DND-41 (cell line): Measurements from ENCODE around the gene PRRX2.
"Not testable (repeated sequence)": the region's sequence is repeated elsewhere in the genome, so short reads cannot be mapped to it uniquely, and the experiment has no call there.

Source experiments
- ATAC-seq: fragments of 200-7000 bp; cut with Tn5 transposase; 3 replicates; pipeline ENCODE4 v1.9.1; 2021; ENCODE audit warnings: low read depth; ENCODE audit not compliant: insufficient read depth
- DNase-seq: peaks from one replicate; pipeline ENCODE4 v3.0.0-alpha.2; 2020
- H2AFZ ChIP-seq: 2 replicates; pipeline ENCODE4 v1.6.0; 2012; ENCODE audit warnings: low read depth, low read length
- H3K27ac ChIP-seq: 2 replicates; pipeline ENCODE4 v1.5.1; 2012; ENCODE audit warnings: low read length, inconsistent platforms
- H3K27me3 ChIP-seq: fragments of 200-600 bp; sonication (generic); 2 replicates; pipeline ENCODE4 v1.6.0; 2012; ENCODE audit warnings: low read length, mild to moderate bottlenecking, inconsistent platforms; ENCODE audit not compliant: insufficient read depth, poor library complexity
- H3K36me3 ChIP-seq: 2 replicates; pipeline ENCODE4 v1.5.1; 2012; ENCODE audit warnings: low read length, inconsistent platforms; ENCODE audit not compliant: insufficient read depth
- H3K4me1 ChIP-seq: 2 replicates; pipeline ENCODE4 v1.5.1; 2012; ENCODE audit warnings: mild to moderate bottlenecking, low read length; ENCODE audit not compliant: insufficient read depth
- H3K4me2 ChIP-seq: 2 replicates; pipeline ENCODE4 v1.6.0; 2012; ENCODE audit warnings: mild to moderate bottlenecking, moderate library complexity, low read length, inconsistent platforms; ENCODE audit not compliant: insufficient read depth
- H3K4me3 ChIP-seq, 2 experiments: fragments of 200-600 bp in 1 of 2; shearing (Covaris generic) in 1 of 2; 2 replicates each; pipeline ENCODE4 v1.5.1; 2012 to 2016; ENCODE audit warnings: inconsistent platforms in 2 of 2, low read length in 2 of 2, mild to moderate bottlenecking in 2 of 2, low read depth in 1 of 2, moderate library complexity in 1 of 2
- H3K79me2 ChIP-seq: 2 replicates; pipeline ENCODE4 v1.6.0; 2012; ENCODE audit warnings: low read length, inconsistent platforms; ENCODE audit not compliant: insufficient read depth
- H3K9ac ChIP-seq: 2 replicates; pipeline ENCODE4 v1.6.0; 2012; ENCODE audit warnings: low read depth, mild to moderate bottlenecking, inconsistent platforms, low read length, moderate library complexity
- H3K9me3 ChIP-seq: 2 replicates; pipeline ENCODE4 v1.5.1; 2012; ENCODE audit warnings: low read length, moderate library complexity, mild to moderate bottlenecking, inconsistent platforms; ENCODE audit not compliant: insufficient read depth, severe bottlenecking
- H4K20me1 ChIP-seq: 2 replicates; pipeline ENCODE4 v1.6.0; 2012; ENCODE audit warnings: low read length; ENCODE audit not compliant: insufficient read depth
- CTCF ChIP-seq: IDR thresholded peaks from 2 replicates; pipeline ENCODE4 v1.5.1; 2012; ENCODE audit warnings: borderline replicate concordance, low read length, moderate library complexity, mild to moderate bottlenecking; ENCODE audit not compliant: poor library complexity, severe bottlenecking; ENCODE audit errors: extremely low read depth
- EZH2 ChIP-seq: IDR thresholded peaks from 3 replicates; pipeline ENCODE4 v1.6.1; 2012; ENCODE audit warnings: borderline replicate concordance, low read depth, mild to moderate bottlenecking, moderate library complexity, low read length, inconsistent platforms; ENCODE audit not compliant: severe bottlenecking

Gene PRRX2

GRCh38 chr9:129655154-129655553 lies 10.3 kb upstream of the PRRX2 start:
- no peaks in the 10 kb centered on the region for H4K20me1 ChIP-seq
- H3K27ac ChIP-seq, result no peak overlapping the region
- H3K4me3 ChIP-seq, result no peak overlapping the region
- no peaks in the 10 kb centered on the region for H3K9me3 ChIP-seq
- H3K9ac ChIP-seq, result no peak overlapping the region
- H3K79me2 ChIP-seq, result no peaks in the 10 kb centered on the region
- TF ChIP-seq EZH2 (no peak), CTCF (no peak)
- ATAC-seq, result no peak
- H3K36me3 ChIP-seq, result no peaks in the 10 kb centered on the region
- no peak for DNase-seq
- no peak overlapping the region for H2AFZ ChIP-seq
- H3K27me3 ChIP-seq, result no peaks in the 10 kb centered on the region
- H3K4me1 ChIP-seq, result no peaks in the 10 kb centered on the region
- H3K4me2 ChIP-seq, result no peak overlapping the region

GRCh38 chr9:129655696-129656095 lies 9.8 kb upstream of the PRRX2 start:
- DNase-seq, result no peak
- TF ChIP-seq CTCF (no peak), EZH2 (no peak)
- no peaks in the 10 kb centered on the region for H3K36me3 ChIP-seq
- H3K4me2 ChIP-seq, result no peak overlapping the region
- no peak for ATAC-seq
- no peak overlapping the region for H3K27ac ChIP-seq
- no peak overlapping the region for H2AFZ ChIP-seq
- H3K9ac ChIP-seq, result no peak overlapping the region
- H3K79me2 ChIP-seq, result no peaks in the 10 kb centered on the region
- H3K27me3 ChIP-seq, result no peaks in the 10 kb centered on the region
- H3K4me1 ChIP-seq, result no peaks in the 10 kb centered on the region
- no peaks in the 10 kb centered on the region for H3K9me3 ChIP-seq
- H4K20me1 ChIP-seq, result no peaks in the 10 kb centered on the region
- no peak overlapping the region for H3K4me3 ChIP-seq

- no peak overlapping the region for H3K4me3 ChIP-seq
- no peak overlapping the region for H3K4me2 ChIP-seq
- H2AFZ ChIP-seq, result no peak overlapping the region
- H3K79me2 ChIP-seq, result no peaks in the 10 kb centered on the region
- H3K9me3 ChIP-seq, result no peaks in the 10 kb centered on the region
- H3K4me1 ChIP-seq, result no peaks in the 10 kb centered on the region
- no peaks in the 10 kb centered on the region for H3K36me3 ChIP-seq
- H3K9ac ChIP-seq, result no peak overlapping the region
- DNase-seq, result no peak
- no peak for ATAC-seq
- TF ChIP-seq EZH2, result no peak
- no peak for TF ChIP-seq CTCF
- no peak overlapping the region for H3K27ac ChIP-seq
- no peaks in the 10 kb centered on the region for H3K27me3 ChIP-seq
- H4K20me1 ChIP-seq, result no peaks in the 10 kb centered on the region
Measured at GRCh38 chr9:129656795-129657390, 8.6 kb upstream of the PRRX2 start.

GRCh38 chr9:129661029-129661428 lies 4.4 kb upstream of the PRRX2 start:
- Histone ChIP-seq H2AFZ (no peak overlapping the region), H3K4me1 (no peaks in the 10 kb centered on the region), H3K4me2 (no peak overlapping the region), H3K79me2 (no peaks in the 10 kb centered on the region), H4K20me1 (no peaks in the 10 kb centered on the region), H3K27ac (no peak overlapping the region), H3K4me3 (no peak overlapping the region), H3K27me3 (no peaks in the 10 kb centered on the region), H3K9me3 (no peaks in the 10 kb centered on the region), H3K36me3 (no peaks in the 10 kb centered on the region), H3K9ac (no peak overlapping the region)
- DNase-seq, result no peak
- no peak for ATAC-seq
- TF ChIP-seq CTCF (no peak), EZH2 (no peak)

GRCh38 chr9:129662239-129662638 lies 3.2 kb upstream of the PRRX2 start:
- not testable (repeated sequence) for H3K4me3 ChIP-seq, H3K27me3 ChIP-seq, H3K79me2 ChIP-seq, H4K20me1 ChIP-seq, H3K4me1 ChIP-seq, DNase-seq, H3K36me3 ChIP-seq, H2AFZ ChIP-seq, H3K27ac ChIP-seq, H3K9ac ChIP-seq, H3K4me2 ChIP-seq, ATAC-seq, H3K9me3 ChIP-seq
